NCI-H128 (cell line): ENCODE data around the gene RNGTT.
"Not testable (repeated sequence)": the region's sequence is repeated elsewhere in the genome, so short reads cannot be mapped to it uniquely, and the experiment has no call there.

Experiments
- DNase-seq: peaks from one replicate; lab custom pipeline; 2025; ENCODE audit not compliant: unreplicated experiment; lab: John Stamatoyannopoulos, UW

RNGTT gene

DNA sequence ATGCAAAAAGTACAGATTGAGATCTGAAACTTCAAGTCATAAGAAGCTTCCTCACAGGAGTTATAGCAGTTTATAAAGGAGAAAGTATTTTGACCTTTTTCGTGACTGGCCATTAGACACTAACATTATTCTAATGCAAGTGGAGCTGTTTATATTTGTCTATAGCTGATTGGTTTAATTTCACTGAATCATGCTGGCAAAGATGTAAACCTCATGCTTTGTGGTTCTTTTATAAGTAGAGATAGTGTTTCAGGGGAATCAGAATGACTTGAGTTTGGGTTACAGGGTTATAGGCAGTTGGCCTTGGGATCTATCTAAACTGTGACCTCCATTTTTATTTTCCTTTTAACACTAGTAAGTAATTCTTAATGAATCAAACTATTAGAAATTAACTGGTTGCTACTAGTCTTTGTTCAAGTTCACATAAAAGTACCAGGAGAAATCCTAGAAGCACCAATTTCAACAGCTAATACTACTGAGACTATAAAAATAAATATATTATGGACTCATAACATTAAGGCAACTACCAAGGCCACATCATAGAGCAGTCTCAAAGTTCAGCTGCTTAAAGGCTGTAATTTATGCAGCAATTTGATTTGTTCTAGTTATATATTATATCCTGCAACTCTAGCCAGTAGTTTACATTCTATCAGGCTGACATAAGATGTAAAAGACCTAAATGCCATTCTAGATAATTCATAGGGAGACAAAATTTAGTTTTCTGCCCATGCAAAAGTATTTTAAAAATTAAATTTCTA is 94.0 kb downstream of the RNGTT start:
- DNase-seq: no peak

DNA sequence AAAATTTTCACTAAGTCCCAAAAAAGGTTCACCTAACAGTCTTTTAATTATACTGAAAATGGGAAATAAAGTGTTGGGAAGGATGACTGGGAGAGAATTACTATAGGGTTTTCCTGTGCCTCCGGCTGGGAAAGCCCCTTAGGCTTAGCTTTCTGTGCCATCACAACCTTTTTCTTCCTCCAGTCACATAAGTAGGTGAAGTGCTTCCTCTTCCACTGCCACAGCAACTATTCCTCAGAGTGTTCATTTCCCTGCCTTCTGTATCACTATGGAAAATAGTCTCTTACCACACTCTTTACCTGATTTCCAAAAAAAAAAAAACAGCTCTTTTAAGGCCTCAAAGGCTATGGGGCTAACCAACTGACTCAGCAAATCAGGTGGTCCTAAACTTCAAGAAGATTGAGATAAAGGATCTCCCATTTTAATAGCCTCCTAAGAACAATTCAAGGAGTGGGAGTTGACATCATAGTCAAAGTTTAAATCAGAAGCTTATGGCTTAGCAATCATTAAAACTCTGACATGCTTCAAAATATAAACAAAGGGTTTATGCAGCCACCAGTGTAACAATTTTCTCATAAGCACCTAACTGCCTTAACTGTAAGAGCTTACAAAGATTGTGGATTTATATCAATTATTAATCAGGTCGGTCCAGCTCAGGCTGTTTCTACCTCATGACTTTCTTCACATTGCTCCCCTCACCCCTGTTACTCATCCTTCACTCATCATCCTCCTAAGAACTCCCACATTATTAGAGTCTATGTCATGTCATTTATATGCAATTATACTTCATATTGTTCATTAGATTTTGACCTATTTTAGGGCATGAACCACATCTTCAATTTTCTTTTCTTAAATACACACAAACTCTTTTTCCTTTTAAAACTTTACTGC is 95.3 kb downstream of the RNGTT start:
- DNase-seq: no peak

DNA sequence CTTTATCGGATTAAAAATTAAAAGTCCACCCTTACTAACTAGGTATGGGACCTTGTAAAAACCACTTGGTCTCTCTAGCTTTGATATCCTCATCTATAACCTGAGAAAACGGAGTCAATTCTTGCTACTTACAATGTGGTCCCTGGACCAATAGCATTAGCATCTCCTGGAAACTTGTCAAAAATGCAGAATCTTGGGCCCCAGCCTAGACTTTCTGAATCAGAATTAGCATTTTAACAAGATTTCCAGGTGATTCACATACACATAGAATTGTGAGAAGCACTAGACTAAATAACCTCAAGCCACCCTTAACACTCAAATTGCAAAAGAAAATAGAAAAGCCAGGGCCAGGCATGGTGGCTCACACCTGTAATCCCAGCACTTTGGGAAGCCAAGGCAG is 96.6 kb downstream of the RNGTT start:
- DNase-seq: no peak

- no peak for DNase-seq
Observed at GRCh38 chr6:88865275-88865674, 98.1 kb downstream of the RNGTT start.

DNA sequence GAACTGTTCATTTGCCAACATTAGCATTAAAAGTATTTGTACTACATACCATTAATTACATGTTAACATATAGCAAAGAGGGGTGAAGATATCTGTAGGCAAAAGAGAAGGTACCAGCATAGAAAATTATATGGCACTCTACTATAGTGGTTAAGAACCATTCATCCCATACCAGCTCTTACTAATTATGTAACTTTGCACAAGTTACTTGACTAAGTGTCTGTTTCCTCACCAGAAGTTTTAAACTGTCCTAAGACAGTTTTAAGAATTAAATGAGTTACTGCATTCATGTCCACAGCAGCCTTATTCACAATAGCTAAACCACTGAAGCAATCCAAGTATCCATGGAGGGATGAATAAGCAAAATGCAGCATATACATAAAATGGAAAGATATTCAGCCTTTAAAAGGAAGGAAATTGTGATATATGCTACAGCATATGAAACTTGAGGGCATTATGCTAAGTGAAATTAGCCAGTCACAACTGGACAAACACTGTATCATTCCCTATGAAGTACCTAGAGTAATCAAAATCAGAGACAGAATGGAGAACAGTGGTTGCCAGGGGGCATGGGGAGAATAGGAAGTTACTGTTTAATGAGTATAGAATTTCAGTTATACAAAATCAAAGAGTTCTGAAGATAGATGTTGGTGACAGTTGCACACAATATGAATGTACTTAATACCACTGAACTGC is 98.9 kb downstream of the RNGTT start:
- DNase-seq: no peak

DNA sequence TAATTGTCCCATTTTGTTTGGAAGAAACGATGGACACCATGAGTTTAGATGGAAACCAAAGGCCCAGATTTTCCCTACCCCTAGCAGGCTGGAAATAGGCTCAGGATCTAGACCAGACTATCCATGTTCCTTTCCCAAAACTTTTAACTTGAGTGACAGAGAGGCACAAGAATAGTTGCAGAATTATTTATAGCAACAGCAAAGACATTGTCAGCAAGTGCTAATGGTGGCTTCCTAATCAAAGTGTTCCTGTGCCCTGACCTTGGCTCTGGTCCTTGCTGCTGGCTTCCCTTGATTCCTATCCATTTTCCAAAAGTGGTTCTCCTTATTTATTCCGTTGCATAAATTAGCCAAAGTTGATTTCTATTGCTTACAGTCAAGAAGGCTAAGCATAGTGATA is 103.1 kb downstream of the RNGTT start:
- DNase-seq: no peak

DNA sequence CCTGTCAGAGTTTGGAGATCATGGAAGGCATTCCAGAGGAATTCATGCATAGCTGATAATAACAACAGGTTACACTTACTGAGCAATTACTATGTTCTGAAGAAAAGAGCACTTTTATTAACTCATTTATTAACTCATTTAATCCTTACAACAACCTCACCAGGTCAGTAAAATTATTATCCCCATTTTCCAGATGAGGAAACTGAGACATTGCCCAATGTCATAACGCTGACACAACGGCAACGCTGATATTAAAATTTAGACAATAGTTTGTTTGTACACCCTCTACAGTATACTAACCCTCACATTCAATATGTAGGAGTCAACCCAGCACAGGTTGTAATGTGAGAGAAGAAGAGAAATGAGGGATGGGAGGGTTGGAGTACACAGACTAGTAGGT is 105.0 kb downstream of the RNGTT start:
- no peak for DNase-seq

DNA sequence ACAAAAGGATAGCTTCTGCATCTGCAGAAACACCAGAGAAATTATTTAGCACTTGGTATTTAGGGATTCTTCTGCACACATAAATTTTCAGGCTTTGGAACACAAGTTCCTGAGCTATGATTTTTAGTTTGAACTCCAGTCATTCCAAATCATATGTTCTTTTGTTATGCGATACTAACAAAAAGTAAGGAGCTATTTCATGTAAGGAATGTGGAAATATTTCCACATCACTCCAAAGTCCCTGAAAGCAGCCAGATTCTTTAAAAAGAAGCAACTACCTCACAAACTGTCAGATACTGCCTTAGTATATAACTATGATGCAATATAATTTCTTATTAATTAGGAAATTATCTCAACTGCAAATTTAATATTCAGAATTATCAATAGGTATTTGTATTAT is 106.9 kb downstream of the RNGTT start:
- no peak for DNase-seq

GRCh38 chr6:88855541-88856147 is 107.8 kb downstream of the RNGTT start:
- DNase-seq: no peak

GRCh38 chr6:88852775-88853174 is 110.6 kb downstream of the RNGTT start:
- DNase-seq: no peak

- no peak for DNase-seq
Observed at GRCh38 chr6:88852000-88852399, 111.4 kb downstream of the RNGTT start.

GRCh38 chr6:88848870-88849269 is 114.5 kb downstream of the RNGTT start:
- DNase-seq: no peak

DNA sequence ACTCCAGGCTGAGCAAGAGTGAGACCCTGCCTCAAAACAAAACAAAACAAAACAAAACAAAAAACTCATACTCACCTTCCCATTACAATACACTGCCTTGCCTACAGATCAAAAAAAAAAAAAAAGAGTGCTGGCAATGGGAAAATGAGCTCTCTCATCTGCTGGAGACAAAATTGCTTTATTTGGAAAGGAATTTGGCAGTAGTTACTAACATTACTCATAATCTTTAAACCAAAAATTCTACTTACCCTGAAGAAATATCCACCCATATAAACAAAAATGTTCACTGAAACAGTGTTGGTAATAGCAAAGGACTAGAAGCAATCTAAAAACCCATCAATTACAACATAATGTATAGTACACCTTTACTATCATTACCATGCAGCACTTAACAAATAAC is 120.4 kb downstream of the RNGTT start:
- DNase-seq: no peak

- DNase-seq: no peak
Observed at GRCh38 chr6:88842320-88842719, 121.1 kb downstream of the RNGTT start.

DNA sequence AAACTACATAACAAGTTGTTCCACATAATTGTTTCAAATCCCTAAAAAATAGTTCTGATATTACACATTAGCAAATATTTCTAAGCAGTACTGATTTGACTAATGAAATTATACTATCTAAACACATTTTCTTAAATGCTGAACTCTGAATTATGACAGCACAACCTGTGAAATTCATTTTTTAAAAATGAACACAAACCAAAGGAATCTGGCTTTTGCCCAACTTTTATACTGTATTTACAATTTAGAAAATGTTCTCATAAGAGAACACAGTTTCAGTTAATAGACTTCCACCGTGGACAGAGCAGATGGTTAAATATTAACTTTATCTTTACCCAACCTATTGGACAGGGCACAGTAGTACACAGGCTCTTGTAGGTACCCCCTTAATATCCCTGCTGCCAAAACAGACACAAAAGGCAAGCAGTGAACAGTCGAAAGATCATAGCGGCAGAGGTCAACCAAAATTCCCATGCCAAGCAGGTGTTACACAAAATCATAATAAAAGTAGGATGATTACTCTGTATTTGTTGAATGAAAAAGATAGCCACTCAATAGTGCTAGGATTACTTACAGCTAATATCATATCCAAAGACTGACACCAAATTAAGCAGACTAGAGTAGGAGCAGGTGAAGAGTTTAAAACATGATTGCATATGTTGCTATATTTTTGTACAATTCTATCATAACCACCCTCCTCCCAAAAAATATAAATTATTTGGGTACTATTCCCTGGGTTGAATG is 122.5 kb downstream of the RNGTT start:
- DNase-seq: no peak

GRCh38 chr6:88840289-88840688 is 123.1 kb downstream of the RNGTT start:
- no peak for DNase-seq

DNA sequence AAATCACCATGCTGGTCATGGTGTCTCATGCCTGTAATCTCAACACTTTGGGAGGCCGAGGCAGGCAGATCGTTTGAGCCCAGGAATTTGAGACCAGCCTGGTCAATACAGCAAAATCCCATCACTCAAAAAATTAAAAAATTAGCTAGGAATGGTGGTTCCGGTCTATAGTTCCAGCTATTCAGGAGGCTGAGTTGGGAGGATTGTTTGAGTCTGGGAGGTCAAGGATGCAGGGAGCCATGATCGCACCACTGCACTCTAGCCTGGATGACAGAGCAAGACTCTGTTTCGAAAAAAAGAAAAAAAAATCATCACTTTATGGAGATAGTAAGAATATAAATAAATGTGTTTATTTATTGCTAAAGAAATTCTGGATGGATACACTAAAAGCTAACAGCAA is 124.1 kb downstream of the RNGTT start:
- no peak for DNase-seq

DNA sequence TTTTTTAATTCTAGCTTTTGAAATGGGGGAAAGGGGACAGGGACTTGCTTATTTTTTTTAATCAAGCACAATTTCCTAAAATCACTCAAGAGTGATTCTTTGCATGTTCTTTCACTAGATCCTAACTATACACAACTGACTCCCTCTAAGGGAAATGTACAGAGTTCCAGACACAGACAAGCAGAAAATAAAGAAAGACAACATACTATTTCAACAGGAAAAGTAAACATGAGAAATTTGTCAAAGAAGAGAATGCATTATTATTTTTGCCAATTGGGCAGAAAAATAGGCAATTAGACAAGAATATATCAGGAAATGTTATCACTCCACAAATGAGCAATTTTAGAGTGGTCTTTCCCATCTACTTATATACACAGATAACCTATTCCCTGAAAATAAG is 128.2 kb downstream of the RNGTT start:
- no peak for DNase-seq

- not testable (repeated sequence) for DNase-seq
Observed at GRCh38 chr6:88833071-88833470, 130.3 kb downstream of the RNGTT start.

DNA sequence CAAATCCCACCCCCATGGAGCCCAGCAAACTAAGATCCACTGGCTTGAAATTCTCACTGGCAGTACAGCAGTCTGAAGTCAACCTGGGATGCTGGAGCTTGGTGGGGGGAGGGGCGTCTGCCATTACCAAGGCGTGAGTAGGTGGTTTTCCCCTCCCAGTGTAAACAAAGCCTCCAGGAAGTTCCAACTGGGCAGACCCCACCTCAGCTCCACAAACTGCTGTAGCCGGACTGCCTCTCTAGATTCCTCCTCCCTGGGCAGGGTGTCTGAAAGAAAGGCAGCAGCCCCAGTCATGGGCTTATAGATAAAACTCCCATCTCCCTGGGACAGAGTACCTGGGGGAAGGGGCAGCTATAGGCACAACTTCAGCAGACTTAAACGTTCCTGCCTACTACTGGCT is 135.8 kb downstream of the RNGTT start:
- not testable (repeated sequence) for DNase-seq

GRCh38 chr6:88825856-88826255 is 137.6 kb downstream of the RNGTT start:
- no peak for DNase-seq
